NCI-H1048 (cell line): ENCODE measurements around the gene ZNF682.
"Not testable (repeated sequence)": the region's sequence is repeated elsewhere in the genome, so short reads cannot be mapped to it uniquely, and the experiment has no call there.

ENCODE experiments used
- DNase-seq: peaks from one replicate; lab custom pipeline; 2025; lab: John Stamatoyannopoulos, UW

The ZNF682 gene

GRCh38 chr19:20039203-20039723 is at the start of gene ZNF682:
ZNF682 (minus strand) TSS chr19:20039505; CDS start chr19:20039345, 160 bp downstream.
- peak; percentile 93 for DNase-seq

DNA sequence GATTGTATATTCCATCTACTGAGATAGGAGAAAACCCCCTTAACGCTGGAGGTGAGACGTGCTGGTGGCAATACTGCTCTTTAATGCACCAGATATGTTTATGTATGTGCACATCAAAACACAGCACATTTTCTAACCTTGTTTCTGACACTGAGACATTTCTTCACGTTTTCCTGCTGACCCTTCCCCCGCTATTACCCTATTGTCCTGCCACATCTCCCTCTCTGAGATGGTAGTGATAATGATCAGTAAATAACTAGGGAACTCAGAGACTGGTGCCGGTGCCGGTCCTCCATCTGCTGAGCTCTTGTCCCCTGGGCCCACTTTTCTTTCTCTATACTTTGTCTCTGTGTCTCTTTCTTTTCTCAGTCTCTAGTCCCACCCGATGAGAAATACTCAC is 43.6 kb upstream of the ZNF682 start:
- not testable (repeated sequence) for DNase-seq

- not testable (repeated sequence) for DNase-seq
Observed at GRCh38 chr19:20082232-20082833, 43.0 kb upstream of the ZNF682 start.

GRCh38 chr19:20080656-20081055 is 41.4 kb upstream of the ZNF682 start:
- no peak for DNase-seq

DNA sequence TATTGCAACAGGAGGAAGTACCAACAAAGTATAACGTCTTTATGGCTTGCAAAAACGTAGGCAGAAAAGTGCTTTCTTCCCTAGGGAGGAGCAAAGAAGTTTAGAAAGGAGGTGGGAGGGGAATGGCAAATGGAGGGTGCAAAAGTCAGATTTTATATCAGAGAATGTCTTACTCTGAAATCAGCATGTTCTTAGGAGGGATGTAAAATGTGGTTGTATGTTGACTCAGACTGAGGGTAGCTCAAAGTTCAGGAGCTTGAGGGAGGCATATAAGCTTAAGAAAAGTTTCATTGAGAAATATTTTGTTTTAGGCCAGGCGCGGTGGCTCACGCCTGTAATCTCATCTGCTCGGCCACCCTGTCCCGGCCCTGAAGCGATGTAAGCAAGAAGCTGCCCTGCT is 40.2 kb upstream of the ZNF682 start:
- DNase-seq: no peak

DNA sequence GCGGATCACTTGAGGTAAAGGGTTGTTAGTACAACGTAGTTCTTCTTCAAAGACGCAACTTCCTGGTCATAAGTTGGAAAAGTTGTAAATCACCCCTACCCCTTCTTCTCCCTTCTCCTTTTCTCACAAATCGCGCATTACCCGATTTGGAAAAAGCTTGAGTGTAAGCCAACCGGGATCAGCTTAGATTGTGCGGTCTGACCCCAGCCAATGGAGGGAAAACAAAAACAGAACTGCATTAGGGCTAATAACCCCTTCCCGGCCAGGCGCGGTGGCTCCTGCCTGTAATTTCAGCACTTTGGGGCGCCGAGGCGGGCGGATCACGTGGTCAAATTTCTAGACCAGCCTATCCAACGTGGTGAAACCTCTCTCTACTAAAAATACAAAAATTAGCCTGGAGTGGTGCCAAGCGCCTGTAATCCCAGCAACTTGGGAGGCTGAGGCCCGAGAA is 39.3 kb upstream of the ZNF682 start:
- DNase-seq: no peak

GRCh38 chr19:20077791-20078463 is 38.6 kb upstream of the ZNF682 start, which contains the start of gene ZNF90:
ZNF90 (plus strand) TSS chr19:20078000; CDS start chr19:20078133, 133 bp downstream.
- no peak for DNase-seq

DNA sequence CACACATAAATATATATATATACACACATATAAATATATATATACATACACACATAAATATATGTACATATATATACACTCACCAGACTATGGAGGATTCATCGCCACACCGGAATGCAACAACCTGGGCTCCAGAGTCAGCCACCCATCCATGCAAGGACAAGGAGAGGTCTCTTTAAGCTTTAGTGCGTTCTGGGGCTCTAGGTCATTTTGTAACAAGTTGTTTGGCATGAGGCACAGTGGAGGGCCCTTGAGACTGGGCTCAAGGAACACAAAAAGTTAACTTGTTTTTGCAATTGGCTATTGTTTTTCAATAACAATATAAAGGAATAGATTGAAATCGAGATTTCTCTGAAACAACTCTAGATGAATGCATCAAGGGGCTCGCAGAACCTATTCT is 33.6 kb upstream of the ZNF682 start:
- DNase-seq: no peak

DNA sequence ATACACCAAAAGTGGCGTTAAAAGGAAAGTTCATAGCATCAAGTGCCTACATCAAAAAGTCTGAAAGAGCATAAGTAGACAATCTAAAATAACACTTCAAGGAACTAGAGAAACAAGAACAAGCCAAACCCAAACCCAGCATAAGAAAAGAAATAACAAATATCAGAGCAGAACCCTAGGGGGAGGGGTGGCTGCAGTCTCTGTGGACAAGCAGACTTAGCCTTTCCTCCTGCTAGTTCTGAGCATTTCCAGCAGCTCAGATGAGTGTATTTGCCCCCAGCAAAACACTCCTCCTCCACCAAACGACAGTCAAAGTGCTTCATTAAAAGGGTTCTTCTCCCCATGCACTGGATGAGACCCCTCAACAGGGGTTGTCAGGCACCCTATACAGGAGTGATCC is 31.4 kb upstream of the ZNF682 start:
- no peak for DNase-seq

DNA sequence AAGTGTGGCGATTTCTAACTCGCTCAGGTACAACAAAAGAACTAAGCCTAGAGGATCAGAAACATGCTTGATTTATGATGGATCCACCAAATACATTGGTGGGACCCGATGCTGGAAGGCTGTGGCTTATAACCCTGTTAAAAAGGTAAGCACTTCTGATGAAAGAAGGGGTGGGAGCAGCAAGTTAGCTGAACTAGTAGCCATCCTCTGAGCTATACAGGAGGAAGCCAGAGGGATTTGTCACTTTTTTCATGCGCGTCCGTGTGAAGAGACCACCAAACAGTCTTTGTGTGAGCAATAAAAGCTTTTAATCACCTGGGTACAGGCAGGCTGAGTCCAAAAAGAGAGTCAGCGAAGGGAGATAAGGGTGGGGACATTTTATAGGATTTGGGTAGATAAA is 29.3 kb upstream of the ZNF682 start:
- not testable (repeated sequence) for DNase-seq

GRCh38 chr19:20067943-20068342 is 28.6 kb upstream of the ZNF682 start:
- DNase-seq: no peak

DNA sequence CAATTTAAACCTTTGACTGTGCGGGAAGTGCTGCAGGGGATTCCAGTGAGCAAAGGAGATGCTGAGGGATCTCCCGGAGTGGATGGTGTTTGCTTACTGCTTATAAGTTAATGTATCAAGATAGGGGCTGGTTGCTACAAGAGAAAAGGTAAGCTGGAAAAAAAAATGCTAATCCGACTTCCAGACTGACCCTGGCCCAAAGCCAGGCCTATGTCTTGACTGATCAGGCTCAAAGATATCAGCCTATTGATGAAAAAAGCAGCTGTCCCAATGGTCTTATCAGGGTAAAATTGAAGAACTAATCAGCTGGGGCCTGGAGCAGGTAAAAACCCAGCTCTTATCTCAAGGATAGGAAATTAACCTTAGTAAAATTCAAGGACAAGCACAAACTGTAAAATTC is 27.6 kb upstream of the ZNF682 start:
- no peak for DNase-seq

GRCh38 chr19:20060282-20060681 is 21.0 kb upstream of the ZNF682 start:
- DNase-seq: no peak

DNA sequence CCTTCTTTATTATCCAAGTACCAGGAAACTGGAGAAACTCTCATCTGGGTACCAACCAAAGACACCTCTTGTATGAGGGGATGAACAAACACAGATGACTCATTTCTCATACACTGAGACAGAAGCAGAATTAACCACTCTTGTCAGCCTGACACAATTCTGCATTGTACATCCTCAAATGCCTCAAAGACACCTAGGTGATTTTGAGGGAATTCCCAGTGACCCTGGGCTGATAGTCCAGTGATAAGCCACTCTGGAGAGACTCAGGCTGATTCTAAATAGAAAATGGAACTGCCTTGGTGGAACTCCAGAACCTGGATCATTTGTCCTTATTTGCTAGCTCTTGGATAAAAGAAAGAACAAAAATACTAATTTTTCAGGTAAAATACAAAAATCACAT is 19.4 kb upstream of the ZNF682 start:
- DNase-seq: not testable (repeated sequence)

DNA sequence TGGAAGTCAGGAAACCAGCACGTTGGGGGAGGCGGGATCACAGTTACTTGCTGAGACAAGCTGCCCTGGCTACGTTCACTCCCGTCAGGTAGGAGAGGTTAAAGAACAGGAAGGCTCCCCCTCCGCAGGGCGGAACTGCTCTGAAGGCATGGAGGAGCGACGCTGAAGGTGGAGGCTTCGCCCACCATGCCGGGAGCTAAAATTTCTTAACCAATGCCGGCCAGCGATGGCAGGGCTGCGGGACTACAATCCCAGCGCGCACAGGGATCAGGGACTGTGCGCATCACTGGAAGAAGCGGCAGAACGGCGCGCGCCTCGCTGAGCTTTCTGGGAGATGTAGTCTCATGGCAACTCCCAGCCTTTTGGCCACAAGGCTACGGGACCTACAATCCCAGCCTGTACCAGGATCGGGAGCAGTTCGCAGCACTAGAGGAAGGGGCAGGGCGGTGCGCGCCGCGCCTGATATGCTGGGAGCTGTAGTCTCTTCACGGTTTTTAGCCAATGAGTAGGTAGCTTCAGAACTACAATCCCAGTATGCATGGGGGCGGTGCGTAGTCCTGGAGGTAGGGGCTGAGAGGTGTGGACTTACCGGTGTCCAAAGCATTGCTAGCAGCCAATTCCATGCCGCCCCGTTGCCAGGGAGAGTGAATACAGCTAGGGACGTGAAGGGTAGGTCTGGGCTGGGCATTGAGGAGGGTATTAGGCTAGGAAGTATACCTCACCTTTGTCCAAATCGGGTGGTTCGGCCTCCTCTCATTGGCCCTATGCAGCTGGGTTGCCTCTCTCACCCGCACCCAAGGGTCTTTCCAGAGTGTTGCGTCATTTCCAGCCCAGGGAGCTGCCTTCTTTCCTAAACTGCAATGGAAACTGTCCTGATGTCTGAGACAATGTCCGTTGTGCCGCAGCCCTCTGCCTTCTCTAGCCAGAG is 12.8 kb upstream of the ZNF682 start:
- peak; percentile 91 for DNase-seq

- DNase-seq: not testable (repeated sequence)
Observed at GRCh38 chr19:20045742-20046141, 6.4 kb upstream of the ZNF682 start.

- no peak for DNase-seq
Observed at GRCh38 chr19:20044663-20045062, 5.4 kb upstream of the ZNF682 start.

DNA sequence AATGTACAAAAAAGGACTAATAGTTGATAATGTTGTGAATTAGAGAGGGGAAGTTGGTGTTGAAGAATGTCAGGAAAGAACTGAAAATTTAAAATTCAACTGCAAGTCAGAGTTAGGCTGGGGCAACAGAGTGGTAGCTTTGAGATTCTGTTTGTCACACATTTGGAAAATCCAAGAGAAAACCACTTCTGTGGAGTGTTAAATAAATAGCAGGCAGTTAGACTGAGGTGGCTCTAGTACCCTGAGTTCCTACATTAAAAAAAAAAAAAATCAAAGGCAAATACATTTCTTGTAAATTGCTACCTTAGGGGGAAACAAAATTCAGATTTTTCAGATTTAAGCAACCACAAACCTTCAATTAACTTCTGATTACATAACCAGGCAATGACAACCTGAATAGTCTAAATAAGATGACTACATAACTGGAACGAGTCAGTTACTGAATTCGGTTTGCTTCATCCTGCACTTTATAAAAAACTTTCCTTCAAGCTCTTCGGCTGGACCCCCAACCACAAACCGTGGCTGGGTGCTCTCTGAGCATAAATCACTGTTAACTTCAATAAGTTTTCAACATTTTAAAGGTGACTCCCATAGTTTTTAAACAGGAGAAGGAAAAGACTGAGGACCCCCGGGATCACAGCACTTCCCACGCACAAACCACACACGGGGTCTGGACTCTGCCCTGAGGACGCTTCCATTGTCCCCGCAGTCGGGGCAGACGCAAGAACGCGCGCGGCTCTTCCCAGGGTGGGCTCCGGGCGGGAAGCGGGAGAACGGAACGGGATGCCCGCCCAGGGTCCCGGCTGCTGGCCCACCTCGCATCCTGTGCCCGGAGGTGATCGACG is 725 bp downstream of the ZNF682 start:
- no peak for DNase-seq

DNA sequence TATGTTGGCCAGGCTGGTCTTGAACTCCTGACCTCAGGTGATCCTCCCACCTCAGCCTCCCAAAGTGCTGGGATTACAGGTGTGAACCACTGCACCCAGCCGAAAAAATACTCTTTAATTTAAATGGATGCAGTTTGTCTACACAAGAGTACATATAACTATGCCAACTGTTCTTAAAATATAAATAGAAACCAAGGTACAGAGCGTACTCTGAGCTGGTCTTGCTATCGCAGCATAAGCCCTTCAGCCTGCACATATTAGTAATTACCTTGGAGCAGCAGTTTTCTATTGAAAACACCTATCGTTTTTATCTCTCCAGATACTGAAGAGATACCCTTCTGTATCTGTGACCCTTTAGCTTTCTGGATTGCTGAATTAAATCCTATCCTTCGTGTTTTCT is 3.4 kb downstream of the ZNF682 start:
- no peak for DNase-seq

GRCh38 chr19:20028611-20029010 is 10.7 kb downstream of the ZNF682 start:
- DNase-seq: no peak

DNA sequence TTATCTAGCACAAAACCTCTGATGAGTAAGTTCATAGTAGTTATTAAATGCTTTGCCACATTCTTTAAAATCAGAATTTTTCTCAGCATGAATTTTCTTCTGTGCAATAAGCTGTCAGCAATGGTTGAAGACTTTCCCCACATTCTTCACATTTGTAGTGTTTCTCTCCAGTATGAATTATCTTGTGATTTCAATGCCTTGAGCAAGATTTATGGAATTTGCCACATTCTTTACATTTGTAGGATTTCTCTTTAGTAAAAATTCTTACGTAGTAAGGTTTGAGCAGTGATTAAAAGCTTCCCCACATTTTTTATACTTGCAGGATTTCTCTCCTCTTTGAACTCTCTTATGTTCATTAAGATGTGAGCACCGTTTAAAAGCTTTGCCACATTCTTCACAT is 33.6 kb downstream of the ZNF682 start:
- no peak for DNase-seq
